Epithelial cell of proximal tubule (primary cell): ENCODE results near the gene PDXK. TPM values are rescaled to one million over a fixed set of nuclear protein-coding genes. Genes with fewer than 3 reads are reported as not detected.
A peak's percentile ranks its signal among the peaks of the same experiment; 100 is the strongest.
"Not testable (repeated sequence)": the region's sequence is repeated elsewhere in the genome, so short reads cannot be mapped to it uniquely, and the experiment has no call there.

Experiments used
- DNase-seq: peaks from one replicate; pipeline ENCODE4 v3.0.0-alpha.2; 2011; ENCODE audit warnings: low read depth
- H3K4me3 ChIP-seq: 2 replicates; pipeline ENCODE4 v1.5.1; 2011; ENCODE audit warnings: low read depth, mild to moderate bottlenecking, low read length
- CTCF ChIP-seq: conservative IDR thresholded peaks from 2 replicates; pipeline ENCODE4 v1.5.1; 2012; ENCODE audit warnings: low read depth, mild to moderate bottlenecking, low read length
- total RNA-seq: library from RNA; depleted of rRNA; stranded (reverse); fragments of >200 nt; gene quantifications from 2 replicates; pipeline ENCODE4 v1.2.3, GENCODE V29; 2015

Gene PDXK
- total RNA-seq, 1 donor from 2014 or later, result 130 TPM

DNA sequence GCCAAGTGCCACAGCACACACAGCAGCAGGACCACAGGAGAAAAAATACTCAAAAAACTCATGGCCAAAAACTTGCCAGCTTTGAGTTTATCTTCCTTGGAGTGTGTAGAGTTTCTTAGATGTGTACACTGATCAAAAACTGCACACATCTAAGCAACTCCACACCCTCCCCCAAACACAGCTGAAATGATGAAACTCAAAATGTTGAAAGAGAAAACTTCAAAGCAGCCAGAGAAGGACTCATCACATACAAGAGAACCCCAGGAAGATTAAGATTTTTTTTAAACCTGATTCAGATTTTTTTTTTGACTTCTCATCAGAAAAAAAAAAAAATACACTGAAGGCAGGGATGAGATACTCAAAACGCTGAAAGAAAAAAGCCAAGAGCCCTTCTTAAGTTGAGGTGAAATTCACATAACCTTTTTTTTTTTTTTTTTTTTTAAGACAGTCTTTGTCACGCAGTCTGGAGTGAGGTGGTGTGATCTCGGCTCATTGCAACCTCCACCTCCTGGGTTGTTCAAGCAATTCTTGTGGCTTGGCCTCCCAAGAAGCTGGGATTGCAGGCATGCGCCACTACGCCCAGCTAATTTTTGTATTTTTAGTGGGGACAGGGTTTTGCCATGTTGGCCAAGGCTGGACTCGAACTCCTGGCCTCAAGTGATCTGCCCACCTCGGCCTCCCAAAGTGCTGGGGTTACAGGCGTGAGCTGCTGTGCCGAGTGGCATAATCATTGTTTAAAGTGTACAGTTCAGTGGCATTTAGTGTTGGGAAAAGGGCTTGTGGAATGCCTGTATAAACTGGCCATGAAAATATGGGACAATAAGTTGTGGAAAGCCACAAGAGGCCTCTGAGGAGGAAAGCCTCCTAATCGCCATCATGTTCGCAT lies 20.9 kb upstream of the PDXK start:
- no peak for DNase-seq
- H3K4me3 ChIP-seq, result no peak overlapping the region
- no peak for TF ChIP-seq CTCF

DNA sequence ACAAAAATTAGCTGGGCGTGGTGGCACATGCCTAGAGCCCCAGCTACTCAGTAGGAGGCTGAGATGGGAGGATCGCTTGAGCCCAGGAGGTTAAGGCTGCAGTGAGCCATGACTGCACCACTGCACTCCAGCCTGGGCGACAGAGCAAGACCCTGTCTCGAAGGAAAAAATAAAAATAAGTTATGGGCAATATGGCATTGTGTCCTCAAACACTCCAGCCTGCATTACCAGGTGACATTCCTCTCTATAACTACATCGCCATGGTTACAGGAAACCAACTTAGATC lies 19.5 kb upstream of the PDXK start:
- H3K4me3 ChIP-seq, DNase-seq: not testable (repeated sequence)

GRCh38 chr21:43699933-43700599 lies 18.9 kb upstream of the PDXK start:
- TF ChIP-seq CTCF, result no peak
- H3K4me3 ChIP-seq, result no peak overlapping the region
- no peak for DNase-seq

DNA sequence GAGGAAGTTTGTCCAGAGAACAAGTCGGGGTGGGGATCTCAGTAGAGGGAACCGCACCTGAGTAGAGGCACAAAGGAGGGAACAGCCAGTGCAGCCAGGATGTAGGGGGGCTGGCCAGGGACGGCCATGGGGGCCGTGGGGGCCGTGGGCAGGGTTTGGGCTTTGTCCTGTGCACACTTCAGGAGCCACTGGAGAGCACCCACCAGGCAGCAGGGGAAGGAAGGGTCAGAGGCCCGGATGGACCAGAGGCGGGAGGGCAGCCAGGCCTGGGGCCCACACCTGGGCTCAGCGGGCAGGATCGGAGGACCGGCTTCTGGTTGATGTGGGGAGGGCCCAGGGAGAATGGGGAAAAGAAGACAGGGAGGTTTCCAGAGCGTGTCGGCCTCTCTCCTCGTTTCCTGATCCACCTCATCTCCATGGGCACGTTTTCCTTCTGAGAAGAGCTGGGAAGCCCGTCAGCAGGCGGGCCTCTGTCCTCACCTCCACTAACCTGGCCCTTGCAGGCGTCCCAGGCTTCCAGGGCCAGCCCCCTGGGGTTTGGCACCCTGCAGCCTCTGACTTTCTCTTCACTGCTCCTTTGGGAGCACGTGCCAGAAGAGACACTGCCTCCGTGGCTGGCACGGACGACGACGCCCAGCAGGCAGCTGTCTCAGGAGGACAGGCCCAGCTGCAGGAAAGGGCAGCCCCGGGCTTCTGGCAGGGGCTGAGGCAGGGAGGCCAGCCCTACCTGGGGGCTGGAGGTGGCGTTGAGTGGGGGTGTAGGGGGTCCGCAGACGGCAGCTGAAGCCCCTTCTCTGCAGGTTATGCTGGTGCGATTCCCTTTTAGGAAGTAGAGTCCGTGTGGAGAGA lies 16.8 kb upstream of the PDXK start:
- no peak for DNase-seq
- peak overlapping the region; percentile 41 for H3K4me3 ChIP-seq

DNA sequence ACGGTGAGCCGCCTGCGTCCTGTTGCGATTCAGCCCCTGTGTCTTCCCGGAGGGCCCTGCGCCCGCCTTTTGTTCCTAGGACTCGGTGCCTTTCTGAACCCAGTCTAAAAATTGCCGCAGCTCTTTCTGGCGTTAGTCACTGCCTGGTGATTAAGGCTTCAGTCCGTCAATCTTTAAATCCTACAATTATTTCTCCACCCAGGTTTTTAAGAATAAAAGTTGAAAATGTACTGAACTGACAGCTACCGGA lies 16.2 kb upstream of the PDXK start:
- TF ChIP-seq CTCF, result no peak
- no peak for DNase-seq
- peak overlapping the region; percentile 41 for H3K4me3 ChIP-seq

More for the DNA sequence above, 16.8 kb upstream of the PDXK start:
- TF ChIP-seq CTCF, result no peak

DNA sequence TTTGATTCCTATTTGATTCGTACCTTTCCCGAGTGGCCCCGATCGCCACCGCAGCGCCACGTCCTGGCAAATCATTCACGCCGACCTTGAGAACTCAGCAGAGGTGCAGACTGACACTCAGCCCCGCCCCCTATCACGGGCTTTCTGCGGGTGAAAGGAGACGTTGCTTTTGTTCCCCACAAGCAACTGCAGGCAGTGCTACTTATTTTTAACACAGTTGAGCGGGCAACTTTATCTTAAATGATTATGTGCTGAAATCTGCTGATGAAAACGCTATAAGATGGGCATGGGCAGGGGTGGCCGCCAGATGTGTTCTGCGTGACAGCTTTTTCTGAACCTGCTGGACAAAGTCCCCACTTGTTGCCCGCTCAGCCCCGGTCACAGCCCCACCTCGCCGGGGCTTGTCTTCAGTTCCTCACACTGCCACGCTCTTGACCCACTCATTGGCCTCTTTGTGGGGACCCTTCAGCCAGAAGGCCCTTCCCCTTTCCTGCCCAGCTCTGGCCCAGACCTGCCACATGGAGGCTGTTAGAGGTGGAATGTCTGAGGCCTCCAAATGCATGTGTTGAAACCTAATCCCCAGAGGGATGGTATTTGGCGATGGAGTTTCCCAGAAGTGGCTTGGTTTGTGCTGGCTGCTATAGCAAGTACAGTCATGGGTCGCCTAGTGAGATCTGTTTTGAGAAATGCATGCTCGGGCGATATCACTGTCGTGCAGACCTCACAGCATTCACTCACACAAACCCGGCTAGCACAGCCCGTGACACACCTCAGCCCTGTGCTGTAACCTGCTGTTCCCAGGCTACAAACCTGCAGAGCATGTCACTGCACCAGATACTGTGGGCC lies 15.7 kb upstream of the PDXK start:
- peak overlapping the region; percentile 41 for H3K4me3 ChIP-seq
- no peak for DNase-seq
- no peak for TF ChIP-seq CTCF

DNA sequence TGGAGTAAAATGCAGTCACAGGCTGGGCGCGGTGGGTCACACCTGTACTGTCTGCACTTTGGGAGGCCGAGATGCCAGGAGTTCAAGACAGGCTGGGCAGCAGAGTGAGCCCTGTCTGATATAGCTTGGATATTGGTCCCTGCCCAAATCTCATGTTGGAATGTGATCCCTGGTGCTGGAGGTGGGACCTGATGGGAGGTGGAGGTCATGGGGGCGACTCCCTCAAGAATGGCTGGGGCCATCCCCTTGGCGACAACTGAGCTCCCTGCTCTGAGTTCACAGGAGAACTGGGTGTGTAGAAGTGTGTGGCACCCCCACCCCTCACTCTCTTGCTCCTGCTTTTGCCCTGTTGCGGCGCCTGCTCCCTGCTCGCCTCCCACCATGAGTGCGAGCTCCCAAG lies 11.5 kb upstream of the PDXK start:
- no peak for DNase-seq
- H3K4me3 ChIP-seq, result no peak overlapping the region
- TF ChIP-seq CTCF, result no peak
